ENCODE measurements around the gene GALNT17.

The GALNT17 gene

GRCh38 chr7:71439321-71439720, 307.4 kb downstream of the GALNT17 start:
- H4K20me1 ChIP-seq = no peaks in the 10 kb centered on the region
- H3K9me3 ChIP-seq (replicated peaks in 1 of 11) = peaks cover 9 to 37% (median 18%) of the 10 kb centered on the region in 11 experiments; a peak in 17 of 22 replicates
- H3K4me3 ChIP-seq = no peak overlapping the region
- no peak for TF ChIP-seq Cebpa-rat (IDR thresholded peaks at IDR 0.05)
- no peak overlapping the region for H3K9ac ChIP-seq
- H3K27ac ChIP-seq = no peak overlapping the region
- H3K27me3 ChIP-seq = no peaks in the 10 kb centered on the region
- H3K4me2 ChIP-seq = no peak overlapping the region
- peaks cover 25 to 36% (median 29%) of the 10 kb centered on the region in 10 experiments for H3K4me1 ChIP-seq
- H3K36me3 ChIP-seq = no peaks in the 10 kb centered on the region

- H3K27me3 ChIP-seq = no peaks in the 10 kb centered on the region
- H3K4me3 ChIP-seq = peak overlapping the region in 6 of 10 experiments; percentile 22 to 57 (median 35); a peak in 9 of 20 replicates
- H3K9ac ChIP-seq = peak overlapping the region in 9 of 11 experiments; percentile 51 to 75 (median 72); a peak in 18 of 22 replicates
- peaks cover 25 to 40% (median 31%) of the 10 kb centered on the region in 10 experiments for H3K4me1 ChIP-seq
- H3K36me3 ChIP-seq = no peaks in the 10 kb centered on the region
- no peaks in the 10 kb centered on the region for H4K20me1 ChIP-seq
- H3K27ac ChIP-seq = peak overlapping the region in 9 of 11 experiments; percentile 63 to 86 (median 83); a peak in 18 of 22 replicates
- peaks cover 6 to 27% (median 12%) of the 10 kb centered on the region in 11 experiments; a peak in 17 of 22 replicates for H3K9me3 ChIP-seq (replicated peaks in 1 of 11)
- H3K4me2 ChIP-seq = peak overlapping the region; percentile 78 to 97 (median 86)
- peak in 9 of 11 experiments; percentile 56 to 94 (median 91); a peak in 17 of 22 replicates for TF ChIP-seq Cebpa-rat (IDR thresholded peaks at IDR 0.05)
Observed at GRCh38 chr7:71442492-71443190, 310.7 kb downstream of the GALNT17 start.

- Histone ChIP-seq H3K4me1 (peaks cover 25 to 40% (median 31%) of the 10 kb centered on the region in 10 experiments), H3K4me2 (peak overlapping the region; percentile 78 to 97 (median 86)), H3K4me3 (peak overlapping the region in 6 of 10 experiments; percentile 22 to 57 (median 35); a peak in 8 of 20 replicates), H3K9me3 (replicated peaks in 1 of 11) (peaks cover 1 to 22% (median 7%) of the 10 kb centered on the region in 11 experiments; a peak in 14 of 22 replicates), H3K27me3 (no peaks in the 10 kb centered on the region), H3K9ac (peak overlapping the region in 9 of 11 experiments; percentile 51 to 75 (median 72); a peak in 18 of 22 replicates), H3K36me3 (no peaks in the 10 kb centered on the region), H4K20me1 (no peaks in the 10 kb centered on the region), H3K27ac (peak overlapping the region in 9 of 11 experiments; percentile 63 to 86 (median 83); a peak in 18 of 22 replicates)
- no peak for TF ChIP-seq Cebpa-rat (IDR thresholded peaks at IDR 0.05)
Observed at GRCh38 chr7:71443191-71443530, 311.2 kb downstream of the GALNT17 start.

GRCh38 chr7:71444130-71444529, 312.2 kb downstream of the GALNT17 start:
- no peaks in the 10 kb centered on the region for H4K20me1 ChIP-seq
- peaks cover 0 to 13% (median 4%) of the 10 kb centered on the region in 11 experiments; a peak in 5 of 22 replicates for H3K9me3 ChIP-seq (replicated peaks in 1 of 11)
- no peaks in the 10 kb centered on the region for H3K27me3 ChIP-seq
- peak overlapping the region in 8 of 11 experiments; percentile 74 to 86 (median 84); a peak in 17 of 22 replicates for H3K27ac ChIP-seq
- no peak for TF ChIP-seq Cebpa-rat (IDR thresholded peaks at IDR 0.05)
- H3K36me3 ChIP-seq = no peaks in the 10 kb centered on the region
- peaks cover 25 to 40% (median 31%) of the 10 kb centered on the region in 10 experiments for H3K4me1 ChIP-seq
- H3K9ac ChIP-seq = peak overlapping the region in 6 of 11 experiments; percentile 51 to 75 (median 73); a peak in 6 of 22 replicates
- H3K4me2 ChIP-seq = peak overlapping the region; percentile 78 to 97 (median 86)
- no peak overlapping the region for H3K4me3 ChIP-seq

GRCh38 chr7:71453630-71454029, 321.7 kb downstream of the GALNT17 start:
- no peak for TF ChIP-seq Cebpa-rat (IDR thresholded peaks at IDR 0.05)
- Histone ChIP-seq H3K4me1 (no peaks in the 10 kb centered on the region), H3K9me3 (replicated peaks in 1 of 11) (no peaks in the 10 kb centered on the region), H3K27me3 (no peaks in the 10 kb centered on the region), H3K36me3 (no peaks in the 10 kb centered on the region), H4K20me1 (no peaks in the 10 kb centered on the region), H3K4me2 (no peak overlapping the region), H3K27ac (no peak overlapping the region), H3K9ac (no peak overlapping the region), H3K4me3 (no peak overlapping the region)

- no peak overlapping the region for H3K4me2 ChIP-seq
- H3K4me1 ChIP-seq = no peaks in the 10 kb centered on the region
- TF ChIP-seq Cebpa-rat (IDR thresholded peaks at IDR 0.05) = no peak
- no peaks in the 10 kb centered on the region for H4K20me1 ChIP-seq
- H3K9ac ChIP-seq = no peak overlapping the region
- H3K9me3 ChIP-seq (replicated peaks in 1 of 11) = no peaks in the 10 kb centered on the region
- H3K4me3 ChIP-seq = no peak overlapping the region
- H3K36me3 ChIP-seq = no peaks in the 10 kb centered on the region
- no peak overlapping the region for H3K27ac ChIP-seq
- H3K27me3 ChIP-seq = no peaks in the 10 kb centered on the region
Observed at GRCh38 chr7:71454981-71455380, 323.0 kb downstream of the GALNT17 start.

- Histone ChIP-seq H3K9me3 (replicated peaks in 1 of 11) (0 out of 22 replicates have a peak, but pooled peaks cover 0 to 4% (median 0%) of the 10 kb centered on the region in 11 experiments), H3K4me1 (no peaks in the 10 kb centered on the region), H4K20me1 (no peaks in the 10 kb centered on the region), H3K36me3 (no peaks in the 10 kb centered on the region), H3K27ac (no peak overlapping the region), H3K4me3 (no peak overlapping the region), H3K27me3 (no peaks in the 10 kb centered on the region), H3K9ac (no peak overlapping the region), H3K4me2 (no peak overlapping the region)
- TF ChIP-seq Cebpa-rat (IDR thresholded peaks at IDR 0.05) = no peak
Observed at GRCh38 chr7:71457021-71457420, 325.1 kb downstream of the GALNT17 start.

GRCh38 chr7:71457846-71458590, 326.1 kb downstream of the GALNT17 start:
- peaks cover 0 to 4% (median 0%) of the 10 kb centered on the region in 11 experiments; a peak in 1 of 22 replicates for H3K9me3 ChIP-seq (replicated peaks in 1 of 11)
- no peaks in the 10 kb centered on the region for H3K27me3 ChIP-seq
- no peak overlapping the region for H3K4me3 ChIP-seq
- no peak overlapping the region for H3K27ac ChIP-seq
- no peak overlapping the region for H3K9ac ChIP-seq
- H4K20me1 ChIP-seq = no peaks in the 10 kb centered on the region
- no peaks in the 10 kb centered on the region for H3K4me1 ChIP-seq
- no peak for TF ChIP-seq Cebpa-rat (IDR thresholded peaks at IDR 0.05)
- H3K36me3 ChIP-seq = no peaks in the 10 kb centered on the region
- H3K4me2 ChIP-seq = no peak overlapping the region

GRCh38 chr7:71459132-71459531, 327.2 kb downstream of the GALNT17 start:
- Histone ChIP-seq H3K9me3 (replicated peaks in 1 of 11) (peaks cover 0 to 4% (median 0%) of the 10 kb centered on the region in 11 experiments; a peak in 1 of 22 replicates), H3K36me3 (no peaks in the 10 kb centered on the region), H3K4me1 (no peaks in the 10 kb centered on the region), H4K20me1 (no peaks in the 10 kb centered on the region), H3K27ac (no peak overlapping the region), H3K9ac (no peak overlapping the region), H3K4me3 (no peak overlapping the region), H3K4me2 (no peak overlapping the region), H3K27me3 (no peaks in the 10 kb centered on the region)
- no peak for TF ChIP-seq Cebpa-rat (IDR thresholded peaks at IDR 0.05)

Measured in BLaER1 treated with 17β-estradiol and CSF1 and Interleukin-3, amounts not matched to agents 10 nM and 100 nM (cell line).